ENCODE results near the gene GCK.

GCK gene

GRCh38 chr7:44229546-44230105, 40.4 kb upstream of the GCK start:
- TF ChIP-seq, protein P1, sequence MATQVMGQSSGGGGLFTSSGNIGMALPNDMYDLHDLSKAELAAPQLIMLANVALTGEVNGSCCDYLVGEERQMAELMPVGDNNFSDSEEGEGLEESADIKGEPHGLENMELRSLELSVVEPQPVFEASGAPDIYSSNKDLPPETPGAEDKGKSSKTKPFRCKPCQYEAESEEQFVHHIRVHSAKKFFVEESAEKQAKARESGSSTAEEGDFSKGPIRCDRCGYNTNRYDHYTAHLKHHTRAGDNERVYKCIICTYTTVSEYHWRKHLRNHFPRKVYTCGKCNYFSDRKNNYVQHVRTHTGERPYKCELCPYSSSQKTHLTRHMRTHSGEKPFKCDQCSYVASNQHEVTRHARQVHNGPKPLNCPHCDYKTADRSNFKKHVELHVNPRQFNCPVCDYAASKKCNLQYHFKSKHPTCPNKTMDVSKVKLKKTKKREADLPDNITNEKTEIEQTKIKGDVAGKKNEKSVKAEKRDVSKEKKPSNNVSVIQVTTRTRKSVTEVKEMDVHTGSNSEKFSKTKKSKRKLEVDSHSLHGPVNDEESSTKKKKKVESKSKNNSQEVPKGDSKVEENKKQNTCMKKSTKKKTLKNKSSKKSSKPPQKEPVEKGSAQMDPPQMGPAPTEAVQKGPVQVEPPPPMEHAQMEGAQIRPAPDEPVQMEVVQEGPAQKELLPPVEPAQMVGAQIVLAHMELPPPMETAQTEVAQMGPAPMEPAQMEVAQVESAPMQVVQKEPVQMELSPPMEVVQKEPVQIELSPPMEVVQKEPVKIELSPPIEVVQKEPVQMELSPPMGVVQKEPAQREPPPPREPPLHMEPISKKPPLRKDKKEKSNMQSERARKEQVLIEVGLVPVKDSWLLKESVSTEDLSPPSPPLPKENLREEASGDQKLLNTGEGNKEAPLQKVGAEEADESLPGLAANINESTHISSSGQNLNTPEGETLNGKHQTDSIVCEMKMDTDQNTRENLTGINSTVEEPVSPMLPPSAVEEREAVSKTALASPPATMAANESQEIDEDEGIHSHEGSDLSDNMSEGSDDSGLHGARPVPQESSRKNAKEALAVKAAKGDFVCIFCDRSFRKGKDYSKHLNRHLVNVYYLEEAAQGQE (IDR thresholded peaks at IDR 0.05; ENCODE audit: low read depth): no peak
- no peak for TF ChIP-seq CEBPB (IDR thresholded peaks at IDR 0.05)
- no peak for TF ChIP-seq EP300 (IDR thresholded peaks at IDR 0.05; ENCODE audit: borderline replicate concordance)
- no peak for TF ChIP-seq YY1 (IDR thresholded peaks at IDR 0.05; ENCODE audit: low read depth)
- no peak for TF ChIP-seq TEAD4 (IDR thresholded peaks at IDR 0.05)
- no peak for TF ChIP-seq EGR1 (IDR thresholded peaks at IDR 0.05)
- no peak for TF ChIP-seq USF1 (IDR thresholded peaks at IDR 0.05)
- TF ChIP-seq ZBTB7A (IDR thresholded peaks at IDR 0.05; ENCODE audit: low read depth): no peak
- no peak for TF ChIP-seq TAF1 (IDR thresholded peaks at IDR 0.05; ENCODE audit: low read depth)
- no peak for TF ChIP-seq MAX (IDR thresholded peaks at IDR 0.05)
- TF ChIP-seq NFIC (IDR thresholded peaks at IDR 0.05): no peak
- no peak for TF ChIP-seq RAD21 (IDR thresholded peaks at IDR 0.05; ENCODE audit: low read depth)
- TF ChIP-seq CREB1 (IDR thresholded peaks at IDR 0.05; ENCODE audit: low read depth): no peak
- no peak for TF ChIP-seq FOXM1 (IDR thresholded peaks at IDR 0.05; ENCODE audit: borderline replicate concordance, low read depth)
- no peak for TF ChIP-seq TCF12 (IDR thresholded peaks at IDR 0.05; ENCODE audit: low read depth)

DNA sequence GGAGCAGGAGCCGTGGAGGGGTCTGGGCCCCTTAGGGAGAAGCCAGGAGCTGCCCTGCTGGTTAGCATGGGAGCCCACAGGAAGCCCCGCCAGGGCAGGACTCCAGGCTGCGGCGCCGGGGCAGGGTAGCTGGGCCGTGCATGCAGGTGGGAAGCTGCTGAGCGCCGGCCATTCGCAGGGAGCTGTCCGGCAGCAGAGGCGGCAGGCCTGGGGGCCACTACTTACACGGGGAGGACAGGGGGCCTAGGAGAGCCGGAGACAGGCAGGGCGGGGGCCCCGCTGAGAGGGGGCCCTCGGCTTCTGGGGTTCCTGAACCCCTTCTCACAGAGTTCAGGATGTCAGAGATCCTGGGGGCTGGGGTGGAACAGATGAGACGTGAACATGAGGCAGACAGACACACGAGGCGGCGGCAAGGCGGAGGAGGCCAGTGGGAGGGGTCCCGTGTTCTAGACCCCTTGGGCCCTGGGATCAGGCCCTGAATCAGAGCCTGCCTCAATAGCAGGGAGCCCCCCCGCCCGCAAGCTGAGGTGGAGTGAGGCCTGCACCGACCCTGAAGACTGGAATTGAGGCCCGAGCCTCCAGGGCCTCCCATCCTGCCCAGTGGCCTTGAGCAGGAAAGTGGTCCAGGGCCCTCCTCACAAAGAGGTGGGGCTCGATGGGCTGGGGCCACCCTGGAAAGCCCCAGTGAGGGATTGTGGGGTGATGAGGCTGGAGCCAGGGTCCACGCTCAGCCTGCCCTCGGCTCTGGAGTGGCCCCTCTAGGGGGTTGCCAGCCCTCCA, 39.5 kb upstream of the GCK start:
- TF ChIP-seq TEAD4 (IDR thresholded peaks at IDR 0.05) (no peak), TCF12 (IDR thresholded peaks at IDR 0.05; ENCODE audit: low read depth) (no peak), CEBPB (IDR thresholded peaks at IDR 0.05) (no peak), EP300 (IDR thresholded peaks at IDR 0.05; ENCODE audit: borderline replicate concordance) (no peak), USF1 (IDR thresholded peaks at IDR 0.05) (no peak), RAD21 (IDR thresholded peaks at IDR 0.05; ENCODE audit: low read depth) (no peak)
- TF ChIP-seq, protein P1 (IDR thresholded peaks at IDR 0.05; ENCODE audit: low read depth): peak; percentile 21; the same call in 1 of the 2 replicates

- TF ChIP-seq NFIC (IDR thresholded peaks at IDR 0.05): no peak
- TF ChIP-seq TCF12 (IDR thresholded peaks at IDR 0.05; ENCODE audit: low read depth): no peak
- TF ChIP-seq EP300 (IDR thresholded peaks at IDR 0.05; ENCODE audit: borderline replicate concordance): no peak
Observed at GRCh38 chr7:44227911-44228310, 38.7 kb upstream of the GCK start.

DNA sequence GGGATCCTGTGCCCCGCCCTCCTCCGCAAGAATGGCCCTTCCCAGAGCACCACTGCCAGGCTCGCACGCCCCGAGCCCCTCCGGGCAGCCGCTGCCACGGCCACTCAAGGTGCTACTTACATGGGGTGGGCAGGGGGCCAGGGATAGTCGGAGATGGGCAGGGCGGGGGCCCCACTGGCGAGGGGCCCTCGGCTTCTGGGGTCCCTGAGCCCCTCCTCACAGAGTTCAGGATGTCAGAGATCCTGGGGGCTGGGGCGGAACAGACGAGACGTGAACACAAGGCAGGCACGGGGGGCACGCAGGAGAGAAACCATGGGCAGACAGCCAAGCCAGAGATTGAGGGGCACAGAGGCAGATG, 37.1 kb upstream of the GCK start:
- TF ChIP-seq YY1 (IDR thresholded peaks at IDR 0.05; ENCODE audit: low read depth): no peak
- no peak for TF ChIP-seq USF1 (IDR thresholded peaks at IDR 0.05)
- TF ChIP-seq FOXM1 (IDR thresholded peaks at IDR 0.05; ENCODE audit: borderline replicate concordance, low read depth): no peak
- no peak for TF ChIP-seq NFIC (IDR thresholded peaks at IDR 0.05)
- no peak for TF ChIP-seq CEBPB (IDR thresholded peaks at IDR 0.05)
- TF ChIP-seq, protein P1 (IDR thresholded peaks at IDR 0.05; ENCODE audit: low read depth): no peak
- TF ChIP-seq TAF1 (IDR thresholded peaks at IDR 0.05; ENCODE audit: low read depth): no peak
- TF ChIP-seq RAD21 (IDR thresholded peaks at IDR 0.05; ENCODE audit: low read depth): no peak
- TF ChIP-seq CREB1 (IDR thresholded peaks at IDR 0.05; ENCODE audit: low read depth): no peak
- TF ChIP-seq TEAD4 (IDR thresholded peaks at IDR 0.05): no peak
- TF ChIP-seq EP300 (IDR thresholded peaks at IDR 0.05; ENCODE audit: borderline replicate concordance): no peak
- no peak for TF ChIP-seq MAX (IDR thresholded peaks at IDR 0.05)
- no peak for TF ChIP-seq TCF12 (IDR thresholded peaks at IDR 0.05; ENCODE audit: low read depth)
- no peak for TF ChIP-seq ZBTB7A (IDR thresholded peaks at IDR 0.05; ENCODE audit: low read depth)
- TF ChIP-seq EGR1 (IDR thresholded peaks at IDR 0.05): no peak
